DOHH2 (cell line): ENCODE results near the gene LRRC3.

Experiments
- EZH2phosphoT487 ChIP-seq: fragments of 200-600 bp; sonication (generic); IDR thresholded peaks from 2 replicates; pipeline ENCODE4 v1.6.1; 2017; ENCODE audit warnings: borderline replicate concordance, mild to moderate bottlenecking, antibody characterized with exemption, low read length, moderate library complexity, mixed read lengths
- TF ChIP-seq, protein P1 (sequence below): fragments of 200-600 bp; sonication (generic); IDR thresholded peaks from one replicate; pipeline ENCODE4 v1.5.1; 2014; ENCODE audit warnings: antibody characterized with exemption, mild to moderate bottlenecking, low read depth, low read length; ENCODE audit not compliant: poor library complexity, severe bottlenecking

- TF ChIP-seq, protein P1, sequence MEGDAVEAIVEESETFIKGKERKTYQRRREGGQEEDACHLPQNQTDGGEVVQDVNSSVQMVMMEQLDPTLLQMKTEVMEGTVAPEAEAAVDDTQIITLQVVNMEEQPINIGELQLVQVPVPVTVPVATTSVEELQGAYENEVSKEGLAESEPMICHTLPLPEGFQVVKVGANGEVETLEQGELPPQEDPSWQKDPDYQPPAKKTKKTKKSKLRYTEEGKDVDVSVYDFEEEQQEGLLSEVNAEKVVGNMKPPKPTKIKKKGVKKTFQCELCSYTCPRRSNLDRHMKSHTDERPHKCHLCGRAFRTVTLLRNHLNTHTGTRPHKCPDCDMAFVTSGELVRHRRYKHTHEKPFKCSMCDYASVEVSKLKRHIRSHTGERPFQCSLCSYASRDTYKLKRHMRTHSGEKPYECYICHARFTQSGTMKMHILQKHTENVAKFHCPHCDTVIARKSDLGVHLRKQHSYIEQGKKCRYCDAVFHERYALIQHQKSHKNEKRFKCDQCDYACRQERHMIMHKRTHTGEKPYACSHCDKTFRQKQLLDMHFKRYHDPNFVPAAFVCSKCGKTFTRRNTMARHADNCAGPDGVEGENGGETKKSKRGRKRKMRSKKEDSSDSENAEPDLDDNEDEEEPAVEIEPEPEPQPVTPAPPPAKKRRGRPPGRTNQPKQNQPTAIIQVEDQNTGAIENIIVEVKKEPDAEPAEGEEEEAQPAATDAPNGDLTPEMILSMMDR: no peak
- TF ChIP-seq EZH2phosphoT487: no peak
Observed at GRCh38 chr21:44426663-44427191, 28.6 kb upstream of the LRRC3 start.
